Trophoblast cell (in vitro differentiated cells and primary cell): Measurements from ENCODE around the gene MAZ.
A peak's percentile ranks its signal among the peaks of the same experiment; 100 is the strongest.
"Not testable (repeated sequence)": the region's sequence is repeated elsewhere in the genome, so short reads cannot be mapped to it uniquely, and the experiment has no call there.

Experiments
- DNase-seq, 2 donors: peaks; one replicate each; pipeline ENCODE4 v3.0.0-alpha.2; 2016
- H2AFZ ChIP-seq: 2 replicates; pipeline ENCODE4 v1.6.1; 2013; ENCODE audit warnings: low read length, moderate library complexity, mild to moderate bottlenecking; ENCODE audit not compliant: insufficient read depth, poor library complexity
- H2AK5ac ChIP-seq: 2 replicates; pipeline ENCODE4 v1.6.1; 2013; ENCODE audit warnings: mild to moderate bottlenecking, low read length
- H2BK120ac ChIP-seq: 2 replicates; pipeline ENCODE4 v1.6.1; 2013; ENCODE audit warnings: low read length, mild to moderate bottlenecking, moderate library complexity; ENCODE audit not compliant: insufficient read depth, poor library complexity
- H2BK12ac ChIP-seq: 2 replicates; pipeline ENCODE4 v1.6.1; 2013; ENCODE audit warnings: mild to moderate bottlenecking, low read length, moderate library complexity
- H2BK5ac ChIP-seq: 2 replicates; pipeline ENCODE4 v1.6.1; 2013; ENCODE audit warnings: low read length, low read depth, moderate library complexity, mild to moderate bottlenecking; ENCODE audit not compliant: poor library complexity
- H3K14ac ChIP-seq: 2 replicates; pipeline ENCODE4 v1.6.1; 2013; ENCODE audit warnings: mild to moderate bottlenecking, low read length
- H3K18ac ChIP-seq: 2 replicates; pipeline ENCODE4 v1.6.1; 2013; ENCODE audit warnings: mild to moderate bottlenecking, low read length
- H3K23ac ChIP-seq: 2 replicates; pipeline ENCODE4 v1.6.1; 2013; ENCODE audit warnings: low read length
- H3K27ac ChIP-seq: 2 replicates; pipeline ENCODE4 v1.5.1; 2013; ENCODE audit warnings: low read depth, mild to moderate bottlenecking, inconsistent platforms, low read length, moderate library complexity
- H3K27me3 ChIP-seq: 2 replicates; pipeline ENCODE4 v1.6.1; 2013; ENCODE audit warnings: inconsistent platforms, mild to moderate bottlenecking, low read length, moderate library complexity; ENCODE audit not compliant: insufficient read depth
- H3K36me3 ChIP-seq, 2 experiments: 1 replicate in 1 of 2; 2 replicates in 1 of 2; pipeline ENCODE4 v1.6.1; 2013; ENCODE audit warnings: low read length in 2 of 2, mild to moderate bottlenecking in 2 of 2, moderate library complexity in 1 of 2; ENCODE audit not compliant: insufficient read depth in 2 of 2, control insufficient read depth in 1 of 2
- H3K4ac ChIP-seq: 2 replicates; pipeline ENCODE4 v1.6.1; 2013; ENCODE audit warnings: low read depth, mild to moderate bottlenecking, low read length, moderate library complexity
- H3K4me1 ChIP-seq, 2 experiments: 1 replicate in 1 of 2; 2 replicates in 1 of 2; pipeline ENCODE4 v1.6.1; 2013; ENCODE audit warnings: low read length in 2 of 2, mild to moderate bottlenecking in 2 of 2, moderate library complexity in 1 of 2; ENCODE audit not compliant: insufficient read depth in 2 of 2, control insufficient read depth in 1 of 2
- H3K4me2 ChIP-seq: 2 replicates; pipeline ENCODE4 v1.6.1; 2013; ENCODE audit warnings: inconsistent platforms, mild to moderate bottlenecking, low read length, moderate library complexity
- H3K4me3 ChIP-seq: 2 replicates; pipeline ENCODE4 v1.5.1; 2013; ENCODE audit warnings: mild to moderate bottlenecking, low read depth, low read length, inconsistent platforms
- H3K79me1 ChIP-seq: one replicate; pipeline ENCODE4 v1.6.1; 2013; ENCODE audit warnings: low read length
- H3K79me2 ChIP-seq: 2 replicates; pipeline ENCODE4 v1.6.1; 2013; ENCODE audit warnings: low read length, mild to moderate bottlenecking; ENCODE audit not compliant: control insufficient read depth, insufficient read depth, poor library complexity
- H3K9ac ChIP-seq: 2 replicates; pipeline ENCODE4 v1.6.1; 2013; ENCODE audit warnings: mild to moderate bottlenecking, low read length
- H3K9me3 ChIP-seq: 2 replicates; pipeline ENCODE4 v1.6.1; 2013; ENCODE audit warnings: low read depth, mild to moderate bottlenecking, control low read depth, inconsistent platforms, low read length; ENCODE audit not compliant: insufficient read depth
- H4K12ac ChIP-seq: 2 replicates; pipeline ENCODE4 v1.6.1; 2013; ENCODE audit warnings: low read depth, mild to moderate bottlenecking, low read length, moderate library complexity
- H4K8ac ChIP-seq: 2 replicates; pipeline ENCODE4 v1.6.1; 2013; ENCODE audit warnings: low read depth, mild to moderate bottlenecking, low read length, moderate library complexity
- H4K91ac ChIP-seq: one replicate; pipeline ENCODE4 v1.6.1; 2013; ENCODE audit warnings: low read depth, mild to moderate bottlenecking, low read length, moderate library complexity
- WGBS: extraction: QIAGEN DNeasy Blood & Tissue Kit; methylation state at CpG from one replicate; pipeline ENCODE4 v1.1.7; 2013; ENCODE audit warnings: missing lambda C conversion rate; ENCODE audit not compliant: insufficient read length, insufficient coverage; ENCODE audit errors: extremely low coverage; 5-methylcytosine and 5-hydroxymethylcytosine counted together

The MAZ gene

GRCh38 chr16:29790949-29791844 lies 15.1 kb upstream of the MAZ start:
- Histone ChIP-seq H2BK12ac (no peak overlapping the region), H4K12ac (peak overlapping the region; percentile 71)

GRCh38 chr16:29791845-29792807 lies 14.2 kb upstream of the MAZ start:
- Histone ChIP-seq H3K23ac (peak overlapping the region; percentile 10), H4K12ac (no peak overlapping the region), H3K27me3 (no peaks in the 10 kb centered on the region), H4K8ac (no peak overlapping the region), H2BK120ac (no peak overlapping the region), H3K27ac (no peak overlapping the region), H3K4me1 (peaks cover 11 to 16% of the 10 kb centered on the region in 2 experiments), H2AFZ (no peak overlapping the region), H3K18ac (no peak overlapping the region), H3K9me3 (no peaks in the 10 kb centered on the region), H3K9ac (no peak overlapping the region), H4K91ac (no peak overlapping the region), H2AK5ac (no peak overlapping the region), H3K79me2 (peaks cover 26% of the 10 kb centered on the region), H3K79me1 (peaks cover 11% of the 10 kb centered on the region), H3K36me3 (peaks cover 7 to 16% of the 10 kb centered on the region in 2 experiments), H3K4me2 (peak overlapping the region; percentile 75), H2BK12ac (no peak overlapping the region), H3K4ac (peak overlapping the region; percentile 81), H2BK5ac (no peak overlapping the region), H3K4me3 (no peak overlapping the region), H3K14ac (no peak overlapping the region)
- no CpG with 5 or more reads among the region's 9 CpGs for WGBS
- DNase-seq, result no peak

More at GRCh38 chr16:29790949-29791844, 15.1 kb upstream of the MAZ start:
- Histone ChIP-seq H3K18ac (peak overlapping the region; percentile 87), H3K9ac (peak overlapping the region; percentile 92), H3K36me3 (peaks cover 0 to 7% of the 10 kb centered on the region in 2 experiments), H3K4me2 (peak overlapping the region; percentile 75), H3K9me3 (no peaks in the 10 kb centered on the region), H3K23ac (peak overlapping the region; percentile 10), H3K4me1 (peaks cover 11 to 16% of the 10 kb centered on the region in 2 experiments), H3K27me3 (no peaks in the 10 kb centered on the region), H2AK5ac (no peak overlapping the region), H3K14ac (peak overlapping the region; percentile 58), H3K4me3 (peak overlapping the region; percentile 99), H4K8ac (peak overlapping the region; percentile 69), H3K79me1 (peaks cover 11% of the 10 kb centered on the region), H4K91ac (peak overlapping the region; percentile 83), H3K4ac (peak overlapping the region; percentile 81), H3K79me2 (peaks cover 26% of the 10 kb centered on the region), H3K27ac (peak overlapping the region; percentile 53), H2BK5ac (peak overlapping the region; percentile 56), H2AFZ (peak overlapping the region; percentile 50), H2BK120ac (peak overlapping the region; percentile 54)
- no CpG with 5 or more reads among the region's 31 CpGs for WGBS
- DNase-seq, result peak in 1 of 2 donors; percentile 25

GRCh38 chr16:29793153-29793552 lies 13.2 kb upstream of the MAZ start:
- H2AFZ ChIP-seq, H2AK5ac ChIP-seq, H3K9ac ChIP-seq, H4K8ac ChIP-seq, H3K4me2 ChIP-seq, H2BK5ac ChIP-seq, DNase-seq, H3K23ac ChIP-seq, H2BK120ac ChIP-seq, H4K91ac ChIP-seq, H3K27ac ChIP-seq, H4K12ac ChIP-seq, H3K27me3 ChIP-seq, H3K9me3 ChIP-seq, H3K18ac ChIP-seq, H2BK12ac ChIP-seq, H3K4me3 ChIP-seq, H3K14ac ChIP-seq: not testable (repeated sequence)
- H3K36me3 ChIP-seq, result peaks cover 10 to 24% of the 10 kb centered on the region in 2 experiments
- no CpG with 5 or more reads among the region's 18 CpGs for WGBS
- peaks cover 11% of the 10 kb centered on the region for H3K79me1 ChIP-seq
- H3K4me1 ChIP-seq, result peaks cover 11 to 16% of the 10 kb centered on the region in 2 experiments
- H3K79me2 ChIP-seq, result peaks cover 26% of the 10 kb centered on the region
- H3K4ac ChIP-seq, result peak overlapping the region; percentile 81

GRCh38 chr16:29794231-29794710 lies 12.1 kb upstream of the MAZ start:
- no peaks in the 10 kb centered on the region for H3K27me3 ChIP-seq
- H3K4ac ChIP-seq, result peak overlapping the region; percentile 43
- DNase-seq, result no peak
- no peak overlapping the region for H2BK5ac ChIP-seq
- H2BK12ac ChIP-seq, result no peak overlapping the region
- H3K79me2 ChIP-seq, result peaks cover 26% of the 10 kb centered on the region
- H3K27ac ChIP-seq, result no peak overlapping the region
- no peak overlapping the region for H4K91ac ChIP-seq
- no CpG with 5 or more reads among the region's 3 CpGs for WGBS
- H3K23ac ChIP-seq, result no peak overlapping the region
- H3K9ac ChIP-seq, result no peak overlapping the region
- peaks cover 11 to 16% of the 10 kb centered on the region in 2 experiments for H3K4me1 ChIP-seq
- H3K36me3 ChIP-seq, result peaks cover 20 to 35% of the 10 kb centered on the region in 2 experiments
- H3K4me3 ChIP-seq, result no peak overlapping the region
- no peaks in the 10 kb centered on the region for H3K9me3 ChIP-seq
- H3K4me2 ChIP-seq, result no peak overlapping the region
- no peak overlapping the region for H2AFZ ChIP-seq
- H2BK120ac ChIP-seq, result no peak overlapping the region
- no peak overlapping the region for H2AK5ac ChIP-seq
- no peak overlapping the region for H4K12ac ChIP-seq
- no peak overlapping the region for H4K8ac ChIP-seq
- H3K14ac ChIP-seq, result no peak overlapping the region
- peaks cover 11% of the 10 kb centered on the region for H3K79me1 ChIP-seq
- H3K18ac ChIP-seq, result no peak overlapping the region
